Endothelial cell of umbilical vein (primary cell): ENCODE data around the gene CTNND2.

Experiments used
- CTCF ChIP-seq, 2 donors: IDR thresholded peaks; 1 replicate in 1 of 2; 2 replicates in 1 of 2; pipeline ENCODE4 v1.5.1; 2011; ENCODE audit warnings: low read length in 2 of 2, mild to moderate bottlenecking in 2 of 2, moderate library complexity in 2 of 2, control low read depth in 1 of 2, inconsistent platforms in 1 of 2, low read depth in 1 of 2; ENCODE audit not compliant: insufficient read depth in 1 of 2; ENCODE audit errors: extremely low read depth in 1 of 2
- EZH2 ChIP-seq: IDR thresholded peaks from 2 replicates; pipeline ENCODE4 v1.6.1; 2012; ENCODE audit warnings: borderline replicate concordance, low read depth, mild to moderate bottlenecking, moderate library complexity, low read length, inconsistent platforms; ENCODE audit not compliant: severe bottlenecking
- FOS ChIP-seq: IDR thresholded peaks from 2 replicates; pipeline ENCODE4 v1.6.1; 2011; ENCODE audit warnings: mild to moderate bottlenecking, low read length, moderate library complexity, borderline replicate concordance; ENCODE audit not compliant: insufficient read depth
- GATA2 ChIP-seq: IDR thresholded peaks from 2 replicates; pipeline ENCODE4 v1.7.0; 2011; ENCODE audit warnings: low read depth, mild to moderate bottlenecking, moderate library complexity, mixed read lengths, low read length; ENCODE audit not compliant: insufficient read length, insufficient read depth
- MYC ChIP-seq: IDR thresholded peaks from one replicate; pipeline ENCODE4 v1.6.1; 2011; ENCODE audit warnings: mild to moderate bottlenecking, low read depth, low read length
- POLR2A ChIP-seq: IDR thresholded peaks from 2 replicates; pipeline ENCODE4 v1.6.1; 2012; ENCODE audit warnings: low read depth, mild to moderate bottlenecking, control low read depth, low read length
- POLR2AphosphoS5 ChIP-seq: IDR thresholded peaks from 2 replicates; pipeline ENCODE4 v1.6.1; 2012; ENCODE audit warnings: low read depth, mild to moderate bottlenecking, control low read depth, low read length, moderate library complexity; ENCODE audit not compliant: insufficient read depth
- TF ChIP-seq, protein P1 (sequence below): IDR thresholded peaks from 2 replicates; pipeline ENCODE4 v1.6.1; 2011; ENCODE audit not compliant: insufficient read depth, insufficient read length

- TF ChIP-seq CTCF (IDR thresholded peaks at IDR 0.05; ENCODE audit: extremely low read depth in 1 of 2, insufficient read depth in 1 of 2, low read depth in 1 of 2, low read length in 2 of 2), result no peak
- TF ChIP-seq POLR2A, result no peak
- no peak for TF ChIP-seq EZH2
- TF ChIP-seq POLR2AphosphoS5, result no peak
- no peak for TF ChIP-seq MYC
- TF ChIP-seq GATA2, result no peak
- no peak for TF ChIP-seq FOS
- TF ChIP-seq, protein P1, sequence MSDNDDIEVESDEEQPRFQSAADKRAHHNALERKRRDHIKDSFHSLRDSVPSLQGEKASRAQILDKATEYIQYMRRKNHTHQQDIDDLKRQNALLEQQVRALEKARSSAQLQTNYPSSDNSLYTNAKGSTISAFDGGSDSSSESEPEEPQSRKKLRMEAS, result no peak
These were observed 219.6 kb downstream of the CTNND2 start for GRCh38 chr5:11684607-11685006.
